ENCODE data around the gene CHSY1. TPM values are rescaled to one million over a fixed set of nuclear protein-coding genes. Genes with fewer than 3 reads are reported as not detected.

CHSY1 gene
- total RNA-seq, 4 donors from 2014 or later = 13.3 to 31.6 (median 19.6) TPM

DNA sequence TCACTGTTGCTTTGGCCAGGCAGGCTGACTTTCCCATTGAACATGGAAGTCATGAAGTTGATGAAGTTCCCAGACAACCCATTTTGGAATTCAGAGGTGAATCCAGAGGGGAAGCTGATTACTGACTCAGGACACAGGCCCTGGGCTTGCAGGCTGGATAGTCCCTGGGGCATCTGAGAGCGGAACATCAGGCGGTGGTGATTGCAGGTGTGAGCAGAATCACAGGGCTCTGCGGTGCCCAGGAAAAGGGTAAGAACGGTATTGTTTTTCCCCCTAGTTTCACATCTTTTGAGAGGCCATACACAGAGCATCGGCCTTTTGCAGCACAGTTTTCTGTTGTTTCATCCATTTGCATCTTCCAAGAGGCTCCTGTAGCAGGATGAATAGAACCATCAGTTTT is 104.7 kb downstream of the CHSY1 start:
- DNase-seq (ENCODE audit: extremely low spot score) = no peak
- Histone ChIP-seq H3K4me1 (peaks cover 0 to 11% (median 0%) of the 10 kb centered on the region in 4 donors), H3K4me3 (no peak overlapping the region), H3K27me3 (no peaks in the 10 kb centered on the region), H3K36me3 (no peaks in the 10 kb centered on the region), H3K27ac (replicated peaks in 1 of 4) (no peak overlapping the region), H3K9me3 (no peaks in the 10 kb centered on the region)
- intact Hi-C loops (cut with DNase I) = no loop called here
- TF ChIP-seq EP300 (IDR thresholded peaks at IDR 0.05) (no peak), POLR2A (IDR thresholded peaks at IDR 0.05; ENCODE audit: low read depth) (no peak), POLR2AphosphoS5 (IDR thresholded peaks at IDR 0.05) (no peak)
- TF ChIP-seq, protein P1, sequence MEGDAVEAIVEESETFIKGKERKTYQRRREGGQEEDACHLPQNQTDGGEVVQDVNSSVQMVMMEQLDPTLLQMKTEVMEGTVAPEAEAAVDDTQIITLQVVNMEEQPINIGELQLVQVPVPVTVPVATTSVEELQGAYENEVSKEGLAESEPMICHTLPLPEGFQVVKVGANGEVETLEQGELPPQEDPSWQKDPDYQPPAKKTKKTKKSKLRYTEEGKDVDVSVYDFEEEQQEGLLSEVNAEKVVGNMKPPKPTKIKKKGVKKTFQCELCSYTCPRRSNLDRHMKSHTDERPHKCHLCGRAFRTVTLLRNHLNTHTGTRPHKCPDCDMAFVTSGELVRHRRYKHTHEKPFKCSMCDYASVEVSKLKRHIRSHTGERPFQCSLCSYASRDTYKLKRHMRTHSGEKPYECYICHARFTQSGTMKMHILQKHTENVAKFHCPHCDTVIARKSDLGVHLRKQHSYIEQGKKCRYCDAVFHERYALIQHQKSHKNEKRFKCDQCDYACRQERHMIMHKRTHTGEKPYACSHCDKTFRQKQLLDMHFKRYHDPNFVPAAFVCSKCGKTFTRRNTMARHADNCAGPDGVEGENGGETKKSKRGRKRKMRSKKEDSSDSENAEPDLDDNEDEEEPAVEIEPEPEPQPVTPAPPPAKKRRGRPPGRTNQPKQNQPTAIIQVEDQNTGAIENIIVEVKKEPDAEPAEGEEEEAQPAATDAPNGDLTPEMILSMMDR (IDR thresholded peaks at IDR 0.05) = no peak
- WGBS = 77% methylated on average over 5 of the region's 5 CpGs

DNA sequence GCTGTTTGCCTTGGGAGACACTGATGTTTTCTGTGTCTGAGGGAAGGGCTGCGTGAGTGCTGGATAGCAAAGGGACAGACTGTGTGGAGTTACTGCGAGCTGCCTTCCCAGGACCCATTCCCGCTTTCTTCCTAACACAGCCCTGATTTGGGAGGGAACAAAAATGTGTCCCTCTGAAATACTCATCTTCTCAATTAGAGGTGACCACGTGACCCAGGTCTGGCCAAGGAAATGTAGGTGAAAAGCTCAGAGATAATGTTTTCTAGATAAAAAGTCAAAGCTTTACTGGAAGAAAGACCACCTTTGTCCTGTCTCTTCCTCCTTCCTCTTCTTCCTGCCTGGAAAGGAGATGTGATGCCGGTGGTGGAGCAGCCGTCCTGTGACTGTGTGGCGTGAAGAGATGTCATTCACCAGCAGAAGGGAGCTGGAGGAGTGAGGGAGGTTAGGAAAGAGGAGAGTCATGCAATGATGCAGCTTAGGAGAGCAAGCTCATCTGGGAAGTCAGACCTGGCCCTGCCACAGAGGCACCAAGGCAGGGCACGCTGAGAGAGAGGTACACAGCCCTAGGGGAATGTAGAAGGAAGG is 105.6 kb downstream of the CHSY1 start:
- intact Hi-C loops (cut with DNase I) = no loop called here
- Histone ChIP-seq H3K27ac (replicated peaks in 1 of 4) (no peak overlapping the region), H3K27me3 (no peaks in the 10 kb centered on the region), H3K4me3 (no peak overlapping the region), H3K9me3 (no peaks in the 10 kb centered on the region), H3K36me3 (no peaks in the 10 kb centered on the region), H3K4me1 (peaks cover 0 to 11% (median 0%) of the 10 kb centered on the region in 4 donors)
- WGBS = 97% methylated on average over 8 of the region's 8 CpGs
- TF ChIP-seq POLR2A (IDR thresholded peaks at IDR 0.05; ENCODE audit: low read depth) = no peak
- no peak for TF ChIP-seq EP300 (IDR thresholded peaks at IDR 0.05)
- TF ChIP-seq POLR2AphosphoS5 (IDR thresholded peaks at IDR 0.05) = no peak
- TF ChIP-seq, protein P1 (IDR thresholded peaks at IDR 0.05) = no peak
- no peak for DNase-seq (ENCODE audit: extremely low spot score)

DNA sequence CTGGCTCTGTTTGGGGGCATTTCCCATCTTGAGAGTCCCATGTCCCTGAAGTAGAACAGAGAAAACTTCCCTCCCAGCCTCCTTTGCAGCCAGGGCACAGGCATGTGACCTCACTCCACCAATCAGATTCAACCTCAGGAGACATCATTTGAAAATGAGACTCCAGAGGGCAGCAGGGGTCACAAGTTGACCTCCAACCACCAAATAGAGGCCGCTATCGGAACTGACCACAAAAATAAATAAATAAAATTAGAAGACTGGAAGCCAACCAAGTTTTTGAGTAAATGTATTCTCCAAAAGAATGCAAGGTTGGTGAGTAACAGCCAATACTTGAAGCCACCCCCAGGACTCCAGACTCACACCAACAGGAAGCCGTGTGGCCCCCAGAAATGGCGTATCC is 106.5 kb downstream of the CHSY1 start:
- WGBS = 92% methylated on average over 4 of the region's 4 CpGs
- intact Hi-C loops (cut with DNase I) = no loop called here

DNA sequence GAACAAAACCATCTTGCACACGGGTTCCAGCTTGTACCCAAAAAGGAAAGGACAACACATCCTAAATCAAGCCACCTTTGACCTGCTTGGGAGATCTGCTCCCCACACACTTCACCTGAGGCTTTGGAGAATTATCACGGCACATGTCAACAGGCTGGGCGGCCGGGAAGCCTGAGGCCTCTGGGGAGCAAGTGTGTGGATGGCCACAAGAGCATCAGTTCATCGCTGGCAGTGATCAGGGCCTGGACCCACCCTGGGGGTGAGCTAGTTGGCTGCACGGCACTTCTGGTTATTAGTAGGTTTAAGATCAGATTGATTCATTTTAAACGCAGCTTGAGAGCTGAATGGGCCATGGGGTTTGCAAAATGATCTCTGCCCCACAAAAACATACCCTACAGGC is 108.5 kb downstream of the CHSY1 start:
- intact Hi-C loops (cut with DNase I) = no loop called here
- no peak overlapping the region for H3K27ac ChIP-seq (replicated peaks in 1 of 4)
- no peak for TF ChIP-seq POLR2AphosphoS5 (IDR thresholded peaks at IDR 0.05)
- TF ChIP-seq POLR2A (IDR thresholded peaks at IDR 0.05; ENCODE audit: low read depth) = no peak
- no peak for TF ChIP-seq EP300 (IDR thresholded peaks at IDR 0.05)
- TF ChIP-seq, protein P1 (IDR thresholded peaks at IDR 0.05) = no peak
- H3K36me3 ChIP-seq = no peaks in the 10 kb centered on the region
- H3K27me3 ChIP-seq = no peaks in the 10 kb centered on the region
- H3K4me1 ChIP-seq = no peaks in the 10 kb centered on the region
- no peak for DNase-seq (ENCODE audit: extremely low spot score)
- H3K9me3 ChIP-seq = no peaks in the 10 kb centered on the region
- no peak overlapping the region for H3K4me3 ChIP-seq
- 85% methylated on average over 6 of the region's 7 CpGs for WGBS

More for the DNA sequence above, 106.5 kb downstream of the CHSY1 start:
- Histone ChIP-seq H3K36me3 (no peaks in the 10 kb centered on the region), H3K27ac (replicated peaks in 1 of 4) (no peak overlapping the region), H3K4me3 (no peak overlapping the region), H3K27me3 (no peaks in the 10 kb centered on the region), H3K9me3 (no peaks in the 10 kb centered on the region), H3K4me1 (peaks cover 0 to 11% (median 0%) of the 10 kb centered on the region in 4 donors)
- TF ChIP-seq, protein P1 (IDR thresholded peaks at IDR 0.05) = no peak
- TF ChIP-seq EP300 (IDR thresholded peaks at IDR 0.05) = no peak
- no peak for TF ChIP-seq POLR2A (IDR thresholded peaks at IDR 0.05; ENCODE audit: low read depth)
- no peak for TF ChIP-seq POLR2AphosphoS5 (IDR thresholded peaks at IDR 0.05)
- DNase-seq (ENCODE audit: extremely low spot score) = no peak

DNA sequence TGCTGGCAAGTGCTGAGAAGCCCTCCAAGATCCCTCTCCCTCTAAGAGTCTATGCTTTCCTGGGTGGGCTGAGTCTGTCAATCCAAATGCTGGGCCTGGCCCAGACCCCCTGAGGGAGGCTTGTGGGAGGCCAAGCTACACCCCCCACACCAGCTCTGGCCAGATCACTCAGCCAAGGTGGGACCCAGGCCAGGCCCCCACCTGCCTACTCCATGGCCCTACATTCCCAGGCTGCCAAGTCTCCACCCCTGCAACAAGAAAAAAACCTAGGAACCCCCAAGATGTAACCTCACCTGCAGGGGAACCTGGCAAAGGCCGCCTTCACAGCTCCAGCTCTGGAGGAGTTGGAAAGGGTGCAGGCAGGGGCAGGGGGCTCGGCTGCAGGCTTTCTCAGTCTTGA is 109.1 kb downstream of the CHSY1 start:
- TF ChIP-seq, protein P1 (IDR thresholded peaks at IDR 0.05) = no peak
- intact Hi-C loops (cut with DNase I) = no loop called here
- H3K36me3 ChIP-seq = no peaks in the 10 kb centered on the region
- H3K4me3 ChIP-seq = no peak overlapping the region
- H3K4me1 ChIP-seq = no peaks in the 10 kb centered on the region
- H3K27ac ChIP-seq (replicated peaks in 1 of 4) = no peak overlapping the region
- no CpG with 5 or more reads among the region's 2 CpGs for WGBS
- H3K27me3 ChIP-seq = no peaks in the 10 kb centered on the region
- H3K9me3 ChIP-seq = no peaks in the 10 kb centered on the region
- DNase-seq (ENCODE audit: extremely low spot score) = no peak
